ENCODE measurements around the gene TLE2.

The TLE2 gene

GRCh38 chr19:3027981-3028304 is 1.1 kb downstream of the TLE2 start:
- H3K4me1 ChIP-seq (ENCODE audit: low read length) = no peaks in the 10 kb centered on the region
- DNase-seq = no peak
- H3K79me2 ChIP-seq (ENCODE audit: low read length) = no peaks in the 10 kb centered on the region
- no peaks in the 10 kb centered on the region for H3F3A ChIP-seq (ENCODE audit: insufficient read depth, low read length)
- H3K9me3 ChIP-seq (replicated peaks; ENCODE audit: insufficient read depth, low read length) = no peaks in the 10 kb centered on the region
- H3K27ac ChIP-seq (ENCODE audit: low read length) = no peak overlapping the region
- no peaks in the 10 kb centered on the region; the same call in 1 of the 2 replicates for H4K20me1 ChIP-seq (ENCODE audit: insufficient read depth, low read length)
- no peak overlapping the region for H3K4me2 ChIP-seq (ENCODE audit: low read depth, low read length)
- no peak overlapping the region for H3K4me3 ChIP-seq (ENCODE audit: low read length)
- no peaks in the 10 kb centered on the region for H3K36me3 ChIP-seq (replicated peaks; ENCODE audit: insufficient read depth, low read length)
- TF ChIP-seq CTCF (IDR thresholded peaks at IDR 0.05; ENCODE audit: low read length) (no peak), EZH2phosphoT487 (IDR thresholded peaks at IDR 0.05; ENCODE audit: low read length) (no peak), EZH2 (optimal IDR thresholded peaks at IDR 0.05; ENCODE audit: low read depth, low read length) (no peak)
- no peak overlapping the region for H2AFZ ChIP-seq (ENCODE audit: low read length)
- H3K27me3 ChIP-seq (replicated peaks; ENCODE audit: insufficient read depth, low read length) = peaks cover 95% of the 10 kb centered on the region
- H3K9ac ChIP-seq (ENCODE audit: low read length) = no peak overlapping the region
- H3K9me2 ChIP-seq (replicated peaks; ENCODE audit: insufficient read depth, low read length) = no peaks in the 10 kb centered on the region

GRCh38 chr19:3027292-3027691 is 1.8 kb downstream of the TLE2 start:
- TF ChIP-seq EZH2 (optimal IDR thresholded peaks at IDR 0.05; ENCODE audit: low read depth, low read length) = no peak
- no peak for TF ChIP-seq CTCF (IDR thresholded peaks at IDR 0.05; ENCODE audit: low read length)
- TF ChIP-seq EZH2phosphoT487 (IDR thresholded peaks at IDR 0.05; ENCODE audit: low read length) = no peak
- no peak overlapping the region for H3K4me2 ChIP-seq (ENCODE audit: low read depth, low read length)
- no peak overlapping the region for H2AFZ ChIP-seq (ENCODE audit: low read length)
- H3K9me3 ChIP-seq (replicated peaks; ENCODE audit: insufficient read depth, low read length) = no peaks in the 10 kb centered on the region
- H3K9ac ChIP-seq (ENCODE audit: low read length) = no peak overlapping the region
- H3K27ac ChIP-seq (ENCODE audit: low read length) = no peak overlapping the region
- no peaks in the 10 kb centered on the region for H3K36me3 ChIP-seq (replicated peaks; ENCODE audit: insufficient read depth, low read length)
- no peaks in the 10 kb centered on the region; the same call in 1 of the 2 replicates for H4K20me1 ChIP-seq (ENCODE audit: insufficient read depth, low read length)
- H3K9me2 ChIP-seq (replicated peaks; ENCODE audit: insufficient read depth, low read length) = no peaks in the 10 kb centered on the region
- H3K4me1 ChIP-seq (ENCODE audit: low read length) = no peaks in the 10 kb centered on the region
- peaks cover 95% of the 10 kb centered on the region for H3K27me3 ChIP-seq (replicated peaks; ENCODE audit: insufficient read depth, low read length)
- H3K4me3 ChIP-seq (ENCODE audit: low read length) = no peak overlapping the region
- H3K79me2 ChIP-seq (ENCODE audit: low read length) = no peaks in the 10 kb centered on the region
- no peaks in the 10 kb centered on the region for H3F3A ChIP-seq (ENCODE audit: insufficient read depth, low read length)
- DNase-seq = no peak

- Histone ChIP-seq H3K27me3 (replicated peaks; ENCODE audit: insufficient read depth, low read length) (peaks cover 95% of the 10 kb centered on the region), H3K4me3 (ENCODE audit: low read length) (no peak overlapping the region), H3K79me2 (ENCODE audit: low read length) (no peaks in the 10 kb centered on the region), H3K4me1 (ENCODE audit: low read length) (no peaks in the 10 kb centered on the region), H3K9ac (ENCODE audit: low read length) (no peak overlapping the region), H3K9me2 (replicated peaks; ENCODE audit: insufficient read depth, low read length) (no peaks in the 10 kb centered on the region), H3K9me3 (replicated peaks; ENCODE audit: insufficient read depth, low read length) (no peaks in the 10 kb centered on the region), H3K4me2 (ENCODE audit: low read depth, low read length) (no peak overlapping the region), H4K20me1 (ENCODE audit: insufficient read depth, low read length) (no peaks in the 10 kb centered on the region; the same call in 1 of the 2 replicates), H2AFZ (ENCODE audit: low read length) (no peak overlapping the region), H3K27ac (ENCODE audit: low read length) (no peak overlapping the region), H3K36me3 (replicated peaks; ENCODE audit: insufficient read depth, low read length) (no peaks in the 10 kb centered on the region), H3F3A (ENCODE audit: insufficient read depth, low read length) (no peaks in the 10 kb centered on the region)
- no peak for DNase-seq
- TF ChIP-seq EZH2phosphoT487 (IDR thresholded peaks at IDR 0.05; ENCODE audit: low read length) = no peak
- no peak for TF ChIP-seq EZH2 (optimal IDR thresholded peaks at IDR 0.05; ENCODE audit: low read depth, low read length)
- no peak for TF ChIP-seq CTCF (IDR thresholded peaks at IDR 0.05; ENCODE audit: low read length)
Observed at GRCh38 chr19:3026768-3027167, 2.3 kb downstream of the TLE2 start.
